Brain microvascular endothelial cell (primary cell): Measurements from ENCODE around the gene ARHGEF39.

Source experiments
- DNase-seq: peaks from one replicate; pipeline ENCODE4 v3.0.0-alpha.2; 2020
- H3K27ac ChIP-seq: fragments of 250-450 bp; sonication (Bioruptor Pico); 2 replicates; pipeline ENCODE4 v1.5.1; 2020; ENCODE audit warnings: mild to moderate bottlenecking, moderate library complexity
- H3K27me3 ChIP-seq: fragments of 250-450 bp; sonication (Bioruptor Pico); replicated peaks from 2 replicates; pipeline ENCODE4 v1.5.1; 2020; ENCODE audit warnings: mild to moderate bottlenecking
- H3K36me3 ChIP-seq: fragments of 250-450 bp; sonication (Bioruptor Pico); replicated peaks from 2 replicates; pipeline ENCODE4 v1.5.1; 2020; ENCODE audit warnings: mild to moderate bottlenecking
- H3K4me3 ChIP-seq: 2 replicates; pipeline ENCODE4 v1.5.1; 2011; ENCODE audit warnings: low read depth, mild to moderate bottlenecking, control low read depth, low read length, moderate library complexity
- CTCF ChIP-seq: IDR thresholded peaks from 2 replicates; pipeline ENCODE4 v1.5.1; 2011; ENCODE audit warnings: low read depth, mild to moderate bottlenecking, moderate library complexity, low read length, control low read depth, inconsistent platforms; ENCODE audit errors: missing control alignments
- in situ Hi-C: cut with HindIII; loops from 2 replicates; pipeline ENCODE4 v1.10.0; 2017; ENCODE audit warnings: low sequenced_read_pairs, low pct_ligation_motif_present

The ARHGEF39 gene

GRCh38 chr9:35675732-35676392, 10.9 kb upstream of the ARHGEF39 start:
- H3K27me3 ChIP-seq, result no peaks in the 10 kb centered on the region
- in situ Hi-C loops, result no loop called here
- no peak overlapping the region for H3K27ac ChIP-seq
- H3K4me3 ChIP-seq, result peak overlapping the region; percentile 56
- peak; percentile 16 for TF ChIP-seq CTCF
- no peaks in the 10 kb centered on the region for H3K36me3 ChIP-seq
- no peak for DNase-seq

- Histone ChIP-seq H3K4me3 (peak overlapping the region; percentile 56), H3K27me3 (no peaks in the 10 kb centered on the region), H3K36me3 (no peaks in the 10 kb centered on the region), H3K27ac (no peak overlapping the region)
- no peak for TF ChIP-seq CTCF
- DNase-seq, result no peak
- in situ Hi-C loops, result no loop called here
Observed at GRCh38 chr9:35675204-35675603, 10.2 kb upstream of the ARHGEF39 start.

GRCh38 chr9:35674025-35674361, 9.0 kb upstream of the ARHGEF39 start:
- in situ Hi-C loops, result no loop called here
- Histone ChIP-seq H3K27ac (no peak overlapping the region), H3K27me3 (no peaks in the 10 kb centered on the region), H3K36me3 (no peaks in the 10 kb centered on the region), H3K4me3 (no peak overlapping the region)
- DNase-seq, result no peak
- TF ChIP-seq CTCF, result no peak

- in situ Hi-C loops, result no loop called here
- DNase-seq, result no peak
- H3K27me3 ChIP-seq, result no peaks in the 10 kb centered on the region
- no peak for TF ChIP-seq CTCF
- no peaks in the 10 kb centered on the region for H3K36me3 ChIP-seq
- H3K27ac ChIP-seq, result no peak within 1 kb of the TSS
- H3K4me3 ChIP-seq, result no peak within 1 kb of the TSS
Observed at GRCh38 chr9:35673132-35674024, 8.4 kb upstream of the ARHGEF39 start, which contains the start of gene CA9. CA9 (plus strand) TSS chr9:35673928; CDS start chr9:35673960, 32 bp downstream.

- in situ Hi-C loops, result no loop called here
- H3K27ac ChIP-seq, result no peak overlapping the region
- H3K4me3 ChIP-seq, result no peak overlapping the region
- no peaks in the 10 kb centered on the region for H3K27me3 ChIP-seq
- no peak for DNase-seq
- no peak for TF ChIP-seq CTCF
- no peaks in the 10 kb centered on the region for H3K36me3 ChIP-seq
Observed at GRCh38 chr9:35669331-35670145, 4.5 kb upstream of the ARHGEF39 start.
